ENCODE results near the gene MAP2K7.
"Not testable (repeated sequence)": the region's sequence is repeated elsewhere in the genome, so short reads cannot be mapped to it uniquely, and the experiment has no call there.

MAP2K7 gene

DNA sequence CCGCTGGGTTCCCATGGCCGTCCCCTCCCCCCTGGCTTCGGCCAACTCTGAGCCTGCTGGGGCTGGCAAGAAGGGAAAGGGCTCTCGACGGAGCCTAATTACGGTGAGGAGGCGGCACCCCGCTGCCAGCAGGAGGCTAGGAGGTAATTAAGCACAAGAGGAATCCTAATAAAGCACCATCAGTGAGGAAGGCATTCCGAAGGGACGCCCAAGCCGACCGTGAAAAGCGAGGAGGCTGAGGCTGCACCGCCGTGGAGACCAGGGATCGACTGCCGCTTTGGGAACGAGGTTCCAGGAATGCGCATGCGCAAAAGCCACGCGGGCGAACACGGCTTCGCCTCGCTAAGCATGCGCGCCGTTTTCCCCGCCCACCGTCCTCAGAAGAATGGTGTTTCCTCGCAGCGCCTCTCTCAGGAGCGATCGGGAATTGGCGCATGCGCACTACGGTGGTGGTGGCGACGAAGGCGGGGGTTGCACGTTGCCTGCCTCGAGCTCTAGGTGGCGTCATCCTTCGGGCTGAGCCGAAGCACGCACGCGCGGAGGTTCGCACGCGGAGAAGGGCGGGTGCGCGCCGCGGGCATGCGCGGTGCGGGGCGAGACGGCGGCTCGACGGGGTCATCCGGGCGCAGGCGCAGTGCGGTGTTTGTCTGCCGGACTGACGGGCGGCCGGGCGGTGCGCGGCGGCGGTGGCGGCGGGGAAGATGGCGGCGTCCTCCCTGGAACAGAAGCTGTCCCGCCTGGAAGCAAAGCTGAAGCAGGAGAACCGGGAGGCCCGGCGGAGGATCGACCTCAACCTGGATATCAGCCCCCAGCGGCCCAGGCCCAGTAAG is at the start of gene MAP2K7:
MAP2K7 (plus strand) TSS at position 634 of the 830 bp plus-strand sequence; CDS start at position 702, 68 bp downstream.
- DNase-seq, result peak; percentile 94 to 100 (median 99)

DNA sequence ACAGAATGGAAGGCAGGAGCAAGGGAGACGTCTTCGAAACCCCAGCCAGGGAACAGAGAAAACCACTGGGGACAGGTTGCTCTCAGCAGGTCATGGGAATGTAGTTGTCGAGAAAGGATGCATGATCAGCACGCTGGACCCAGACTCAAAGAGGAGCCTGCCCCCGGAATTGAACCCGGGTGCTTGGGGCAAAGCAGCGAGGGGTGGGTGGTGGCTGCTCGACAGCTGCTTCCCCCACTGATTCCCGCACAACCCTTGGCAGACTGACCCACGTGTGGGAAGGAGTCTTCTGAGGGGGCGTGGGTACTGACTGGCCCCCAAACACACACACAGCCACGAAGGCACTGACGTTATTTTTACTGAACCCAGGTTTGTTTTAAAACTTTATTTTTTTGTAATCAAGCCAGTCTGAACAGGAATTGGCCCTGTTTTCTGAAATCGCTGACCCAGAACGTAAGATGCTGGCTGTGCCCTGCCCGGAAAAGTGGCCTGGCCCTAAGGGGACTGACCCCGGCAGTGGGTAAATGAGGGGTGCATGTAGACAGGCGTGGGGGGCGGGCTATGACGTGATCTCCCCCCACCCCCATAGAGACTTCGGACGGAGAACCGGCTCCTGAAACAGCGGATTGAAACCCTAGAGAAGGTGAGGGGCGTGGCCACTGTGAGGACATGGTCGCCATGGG is 48.1 kb upstream of the MAP2K7 start:
- no peak for DNase-seq

DNA sequence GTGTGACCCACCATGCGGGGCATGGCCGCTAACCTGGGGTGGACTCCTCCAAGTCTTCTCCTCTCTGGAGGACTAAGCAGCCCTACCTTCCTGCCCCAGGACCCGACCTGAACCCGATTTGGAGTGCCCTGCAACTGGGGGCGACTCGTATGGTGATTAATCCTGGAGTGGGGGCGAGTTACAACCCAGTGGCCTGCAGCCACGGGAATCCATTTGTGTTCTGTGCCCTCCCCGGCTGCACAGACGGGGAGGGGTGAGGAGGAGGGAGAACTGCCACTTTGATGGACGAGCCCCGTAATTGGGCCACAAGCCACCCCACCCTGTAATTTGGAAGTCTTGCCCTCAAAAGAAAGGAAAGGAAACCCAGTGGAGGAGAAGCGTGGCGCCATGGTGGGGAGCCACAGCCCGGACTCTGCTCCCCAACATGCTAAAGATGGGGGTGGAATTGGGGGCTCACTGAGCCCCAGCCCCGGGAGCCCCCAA is 47.5 kb upstream of the MAP2K7 start:
- no peak for DNase-seq

DNA sequence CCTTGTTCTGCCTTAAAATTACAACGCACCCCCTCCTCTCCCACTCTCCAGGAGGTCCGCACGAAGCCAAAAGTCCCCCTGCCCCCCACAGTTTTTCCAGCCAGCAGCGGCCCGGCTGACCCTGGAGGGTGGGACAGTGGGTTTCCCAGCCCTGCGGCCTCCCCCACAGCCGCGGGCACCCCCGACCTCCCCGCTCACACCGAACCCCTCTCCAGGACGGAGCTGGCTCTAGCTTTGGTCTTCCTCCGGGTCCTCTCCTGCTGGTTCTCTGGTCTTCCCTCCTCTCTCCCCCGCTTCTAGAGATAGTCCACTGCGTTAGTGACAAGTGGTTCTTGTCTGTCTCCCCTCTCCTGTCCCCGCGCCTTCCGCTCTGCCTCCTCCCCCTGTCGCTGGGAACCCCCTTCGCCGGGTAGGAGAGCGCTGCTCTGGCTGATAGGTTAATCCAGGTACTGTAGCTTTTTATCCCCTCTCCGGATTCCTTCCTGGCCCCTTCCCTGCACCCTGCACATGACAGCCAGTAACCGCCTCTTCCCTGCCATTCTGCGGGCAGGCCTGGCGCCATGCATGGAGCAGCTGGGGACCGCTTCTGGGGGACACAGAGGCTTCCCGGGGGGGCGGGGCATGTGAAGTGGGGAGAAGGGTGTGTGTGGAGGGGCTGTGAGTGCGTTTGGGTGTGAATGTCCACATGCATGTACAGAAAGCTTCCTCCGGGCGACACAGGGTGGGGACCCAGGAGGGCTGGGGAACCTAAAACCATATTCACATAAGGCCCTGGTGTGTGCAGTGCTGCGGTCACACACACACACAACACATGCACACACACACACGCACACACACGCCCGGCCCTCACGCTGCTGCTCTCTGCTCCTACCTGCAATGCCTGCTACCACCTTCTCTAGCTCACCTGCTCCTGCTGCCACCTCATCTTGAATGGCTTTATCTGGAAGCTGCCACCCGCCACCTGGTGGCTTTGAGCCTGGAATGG is 46.7 kb upstream of the MAP2K7 start:
- DNase-seq, result no peak

DNA sequence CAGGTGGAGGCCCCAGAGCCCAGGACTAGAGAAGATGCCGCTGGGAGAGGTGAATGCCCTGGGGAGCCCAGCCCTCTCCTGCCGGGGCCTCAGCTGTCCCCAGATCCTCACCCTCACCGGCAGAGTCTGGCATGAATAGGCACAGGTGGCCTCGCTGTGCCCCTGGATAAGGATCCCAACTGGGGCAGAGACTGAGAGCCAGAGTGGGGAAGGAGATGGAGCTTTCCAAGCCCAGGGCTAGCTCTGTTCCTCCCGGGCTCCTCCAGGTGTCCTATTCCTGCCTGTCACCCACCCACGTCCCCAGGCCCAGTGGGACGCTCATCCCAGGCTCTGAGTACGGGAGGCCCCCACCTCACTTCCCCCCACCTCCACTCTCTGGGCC is 46.0 kb upstream of the MAP2K7 start:
- DNase-seq, result no peak

DNA sequence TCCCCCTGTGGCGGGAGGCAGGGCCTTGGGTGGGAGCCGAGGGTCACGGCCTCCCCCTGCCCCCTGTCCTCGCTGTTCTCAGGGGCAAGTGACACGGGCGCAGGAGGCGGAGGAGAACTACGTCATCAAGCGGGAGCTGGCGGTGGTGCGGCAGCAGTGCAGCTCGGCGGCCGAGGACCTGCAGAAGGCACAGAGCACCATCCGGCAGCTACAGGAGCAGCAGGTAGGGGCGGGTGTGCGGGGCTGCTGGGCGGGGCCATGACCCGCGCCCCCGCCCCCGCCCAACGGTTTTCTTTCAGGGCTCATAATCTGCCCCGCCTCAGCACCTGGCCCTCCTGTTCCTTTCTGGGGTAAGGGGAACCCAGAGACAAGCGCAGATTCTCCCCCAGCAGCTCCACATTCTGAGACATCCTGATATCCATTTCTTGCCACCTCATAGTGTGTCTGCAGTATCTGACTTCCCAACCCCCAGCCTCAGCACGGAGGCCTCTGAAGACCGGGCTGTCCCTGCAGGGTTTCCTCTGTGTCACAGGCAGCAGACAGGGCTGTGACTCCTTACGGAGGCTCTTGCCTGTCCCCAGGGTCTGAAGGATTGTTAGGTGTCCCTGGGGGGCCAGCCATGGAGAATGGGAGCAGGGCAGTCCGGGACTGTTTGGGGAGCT is 45.4 kb upstream of the MAP2K7 start:
- DNase-seq, result no peak

DNA sequence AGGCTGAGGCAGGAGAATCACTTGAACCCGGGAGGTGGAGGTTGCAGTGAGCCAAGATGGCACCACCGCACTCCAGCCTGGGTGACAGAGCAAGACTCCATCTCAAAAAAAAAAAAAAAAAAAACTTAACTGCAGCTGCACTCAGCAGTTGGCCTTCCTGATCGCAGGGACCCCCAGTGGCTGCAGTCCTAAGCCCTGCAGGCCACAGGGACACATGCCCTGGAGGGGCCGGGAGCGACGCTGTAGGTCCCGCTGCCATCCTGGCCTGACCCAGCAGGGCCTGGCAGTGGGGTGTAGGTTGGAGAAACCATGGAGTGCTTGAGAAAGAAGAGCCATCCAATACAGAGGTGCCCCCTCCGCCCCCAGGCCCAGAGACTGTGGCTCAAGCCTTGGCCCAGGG is 44.6 kb upstream of the MAP2K7 start:
- not testable (repeated sequence) for DNase-seq

DNA sequence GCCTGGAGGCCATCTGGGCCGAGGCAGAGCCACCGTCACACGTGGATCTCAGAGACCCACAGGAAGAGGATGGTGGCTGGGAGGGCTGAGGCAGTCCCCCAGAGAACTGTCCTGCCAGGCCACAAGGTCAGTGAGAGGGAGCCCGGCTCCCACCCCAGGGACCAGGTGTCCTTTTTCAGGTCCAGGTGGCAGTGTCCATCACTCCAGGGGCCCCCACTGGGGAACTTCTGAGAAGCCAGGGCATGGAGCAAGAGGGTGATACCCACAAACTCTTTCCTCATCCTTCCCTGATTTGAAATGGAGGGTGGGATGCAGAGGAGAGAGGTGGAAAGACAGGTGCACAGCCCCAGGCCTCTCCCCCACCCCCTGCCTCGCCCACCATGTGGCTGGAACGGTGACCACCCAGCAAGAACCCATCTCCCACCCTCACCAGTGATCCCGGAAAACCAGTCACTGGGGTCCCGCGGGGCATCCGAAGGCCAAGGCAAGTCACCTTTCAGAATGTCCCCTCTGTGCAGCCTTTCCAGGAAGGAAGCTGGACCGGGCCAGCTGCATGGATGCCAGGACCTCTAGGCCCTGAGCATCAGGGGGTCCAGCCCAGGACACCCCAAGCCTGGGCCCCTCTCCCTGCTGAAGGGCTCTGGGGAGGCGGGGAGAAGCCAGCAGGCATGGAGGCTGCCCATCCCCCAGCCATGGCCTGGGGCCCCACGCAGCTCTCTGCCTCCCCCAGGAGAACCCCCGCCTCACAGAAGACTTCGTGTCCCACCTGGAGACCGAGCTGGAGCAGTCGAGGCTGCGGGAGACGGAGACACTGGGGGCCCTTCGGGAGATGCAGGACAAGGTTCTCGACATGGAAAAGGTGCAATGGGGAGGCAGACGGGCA is 43.6 kb upstream of the MAP2K7 start:
- DNase-seq, result no peak

DNA sequence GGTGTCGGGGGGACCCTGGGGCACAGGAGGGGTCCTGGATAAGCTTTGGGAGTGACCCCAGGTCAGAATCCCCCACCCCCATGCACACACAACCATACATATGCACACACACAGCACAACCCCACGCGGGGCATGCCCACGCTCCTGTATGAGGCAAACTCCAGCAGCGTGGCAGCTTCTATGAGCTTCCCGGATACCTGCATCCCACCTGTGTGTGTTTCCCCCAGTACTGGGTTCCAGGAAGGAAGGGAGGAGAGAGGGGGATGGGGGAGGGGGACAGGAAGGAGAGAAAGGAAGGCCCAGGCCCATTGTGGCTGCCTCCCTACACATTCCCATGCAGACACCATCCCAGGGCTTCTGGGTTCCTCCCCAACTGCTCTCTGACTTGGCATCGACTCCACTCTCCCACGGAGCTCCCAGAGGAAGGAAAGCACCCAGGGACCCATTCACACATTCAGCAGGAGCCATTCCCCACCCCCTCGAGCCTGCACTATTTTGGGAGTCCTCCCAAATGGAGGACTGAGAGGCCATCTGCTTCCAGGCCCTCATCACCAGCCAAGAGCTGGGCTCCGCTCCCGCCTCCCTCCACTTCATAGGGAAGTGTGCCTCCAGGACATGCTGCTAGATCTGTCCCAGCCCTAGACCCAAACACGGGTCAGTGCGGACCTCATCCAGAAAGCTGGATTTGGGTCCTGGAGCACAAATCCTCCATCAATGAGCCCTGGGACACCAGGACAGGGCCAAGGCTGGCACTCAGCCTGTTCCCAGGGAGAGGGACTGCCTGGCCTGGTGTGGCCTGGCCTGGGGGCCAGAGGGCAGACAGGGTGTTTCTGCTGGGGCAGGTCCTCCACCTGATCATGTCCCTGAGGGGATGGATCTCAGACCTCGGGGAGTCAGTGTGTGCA is 42.7 kb upstream of the MAP2K7 start:
- DNase-seq, result peak in 11 of 51 donors; percentile 18 to 50 (median 24)

DNA sequence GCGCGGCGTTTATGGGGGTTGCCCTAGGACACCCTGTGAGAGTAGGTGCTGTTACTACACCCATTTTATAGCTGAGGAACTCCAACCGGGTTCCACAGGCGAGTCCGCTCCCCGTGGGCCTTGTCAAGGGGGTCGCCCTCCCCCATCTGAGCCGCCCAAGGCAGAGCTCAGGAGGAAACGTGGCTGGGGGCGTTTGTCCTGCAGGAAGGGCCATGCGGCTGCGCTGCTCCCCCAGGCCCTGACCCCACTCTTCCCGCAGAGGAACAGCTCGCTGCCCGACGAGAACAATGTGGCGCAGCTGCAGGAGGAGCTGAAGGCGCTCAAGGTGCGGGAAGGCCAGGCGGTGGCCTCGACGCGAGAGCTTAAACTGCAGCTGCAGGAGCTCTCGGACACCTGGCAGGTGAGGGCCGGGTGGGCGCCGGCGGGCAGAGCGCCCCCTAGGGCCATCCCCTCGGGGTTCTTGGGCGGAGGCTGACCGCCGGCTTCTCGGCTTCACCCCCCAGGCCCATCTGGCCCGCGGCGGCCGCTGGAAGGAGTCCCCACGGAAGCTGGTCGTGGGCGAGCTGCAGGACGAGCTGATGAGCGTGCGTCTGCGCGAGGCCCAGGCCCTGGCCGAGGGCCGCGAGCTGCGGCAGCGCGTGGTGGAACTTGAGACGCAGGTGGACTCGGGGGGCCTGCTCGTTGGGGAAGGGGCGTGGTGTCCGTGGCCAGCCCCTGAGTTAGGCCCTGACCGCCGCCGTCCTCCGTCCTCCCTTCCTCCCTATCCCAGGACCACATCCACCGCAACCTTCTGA is 41.9 kb upstream of the MAP2K7 start:
- no peak for DNase-seq

DNA sequence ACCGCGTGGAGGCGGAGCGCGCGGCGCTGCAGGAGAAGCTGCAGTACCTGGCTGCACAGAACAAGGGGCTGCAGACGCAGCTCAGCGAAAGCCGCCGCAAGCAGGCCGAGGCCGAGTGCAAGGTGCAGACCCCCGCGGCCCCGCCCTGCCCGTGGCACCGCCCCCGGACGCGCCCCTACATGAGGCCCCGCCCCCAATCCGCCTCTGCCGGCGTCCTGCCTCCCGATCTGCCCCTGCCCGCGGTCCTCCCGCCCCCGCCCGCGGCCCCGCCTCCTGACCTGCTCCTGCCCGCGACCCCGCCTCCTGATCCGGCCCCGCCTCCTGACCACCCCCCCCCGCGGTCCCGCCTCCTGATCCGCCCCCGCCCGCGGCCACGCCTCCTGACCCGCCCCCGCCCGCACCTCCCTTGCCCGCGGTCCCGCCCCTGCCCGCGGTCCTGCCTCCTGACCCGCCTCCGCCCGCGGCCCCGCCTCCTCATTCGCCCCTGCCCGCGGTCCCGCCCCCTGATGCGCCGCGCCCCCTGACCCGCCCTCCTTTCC is 41.2 kb upstream of the MAP2K7 start:
- peak in 26 of 51 donors; percentile 5 to 73 (median 34) for DNase-seq

DNA sequence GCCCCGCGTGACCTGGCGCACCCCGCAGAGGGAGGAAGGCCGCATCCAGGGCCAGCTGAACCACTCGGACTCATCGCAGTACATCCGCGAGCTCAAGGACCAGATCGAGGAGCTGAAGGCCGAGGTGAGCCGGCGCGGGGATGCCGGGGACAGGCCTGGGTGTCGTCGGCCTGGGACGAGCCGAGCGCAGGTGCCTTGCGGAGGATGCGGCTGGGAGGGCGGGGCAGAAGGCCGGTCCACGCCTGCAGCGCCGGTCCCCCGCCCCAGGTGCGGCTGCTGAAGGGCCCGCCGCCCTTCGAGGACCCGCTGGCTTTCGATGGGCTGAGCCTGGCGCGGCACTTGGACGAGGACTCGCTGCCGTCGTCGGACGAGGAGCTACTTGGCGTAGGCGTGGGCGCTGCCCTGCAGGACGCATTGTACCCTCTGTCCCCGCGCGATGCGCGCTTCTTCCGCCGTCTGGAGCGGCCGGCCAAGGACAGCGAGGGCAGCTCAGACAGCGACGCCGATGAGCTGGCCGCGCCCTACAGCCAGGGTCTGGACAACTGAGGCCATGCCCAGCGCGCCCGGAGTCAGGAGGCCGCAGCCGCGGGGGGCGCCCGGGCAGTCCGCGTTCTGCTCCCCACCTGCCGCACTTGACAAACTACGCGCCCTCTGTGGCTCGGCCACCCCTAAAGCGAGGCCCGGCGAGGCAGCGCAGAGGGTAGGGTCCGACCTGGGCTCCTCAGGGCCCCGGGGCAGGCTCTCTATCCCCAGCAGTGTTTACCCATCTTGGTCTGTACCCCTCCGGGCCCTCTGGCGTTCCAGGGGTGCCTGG is 40.3 kb upstream of the MAP2K7 start:
- no peak for DNase-seq

DNA sequence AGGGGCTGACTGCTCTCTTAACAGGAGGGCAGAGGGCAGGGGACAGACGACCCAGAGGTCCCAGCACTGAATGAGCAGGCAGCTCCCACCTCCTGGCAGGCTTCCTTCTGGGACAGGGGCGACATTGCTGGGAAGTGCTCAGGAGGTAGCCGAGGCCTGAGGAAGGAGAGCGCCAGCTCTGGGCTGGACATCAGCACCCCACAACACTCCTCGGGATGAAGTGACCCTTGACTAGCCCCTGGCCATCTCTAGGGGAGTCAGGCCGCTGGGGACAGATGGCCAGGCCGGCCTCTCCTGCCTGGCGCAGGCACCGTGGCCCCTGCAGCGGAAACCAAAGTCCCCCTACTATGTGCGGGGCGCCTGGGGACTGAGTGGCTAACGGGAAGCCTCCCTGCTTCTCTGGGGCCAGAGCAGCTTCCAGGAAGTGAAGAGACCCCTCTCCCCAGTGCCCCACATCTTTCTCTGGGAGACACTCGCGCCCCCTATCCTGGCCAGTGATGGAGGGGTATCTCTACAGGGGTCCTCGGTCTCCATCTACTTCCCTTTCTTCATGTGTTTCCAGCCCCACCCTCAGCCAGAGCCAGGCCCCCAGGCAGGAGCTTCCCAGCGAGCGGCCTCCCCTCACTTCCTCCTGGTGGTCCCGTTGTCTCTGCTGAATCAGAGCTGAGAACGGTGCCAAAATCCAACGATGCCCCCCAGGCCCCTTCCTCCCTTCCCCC is 39.5 kb upstream of the MAP2K7 start:
- DNase-seq, result no peak

DNA sequence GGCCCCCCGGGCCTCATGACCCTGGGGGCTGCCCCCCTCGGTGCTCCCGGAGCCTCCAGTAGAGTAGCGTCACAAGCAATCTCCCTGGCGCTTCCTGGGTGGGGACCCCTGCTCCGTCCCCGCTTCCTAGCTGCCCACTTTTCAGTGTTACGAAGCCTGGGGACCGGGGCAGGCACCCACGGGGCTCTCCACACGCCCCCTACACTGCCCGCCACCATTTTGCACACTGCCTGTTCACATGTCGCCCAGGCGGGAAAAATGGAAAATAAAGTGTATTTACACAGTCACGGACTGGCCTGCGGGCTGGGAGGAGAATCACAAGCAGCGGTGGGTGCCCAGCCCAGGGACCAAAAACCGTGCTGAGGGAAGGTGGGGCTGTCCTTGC is 39.0 kb upstream of the MAP2K7 start:
- DNase-seq, result no peak

DNA sequence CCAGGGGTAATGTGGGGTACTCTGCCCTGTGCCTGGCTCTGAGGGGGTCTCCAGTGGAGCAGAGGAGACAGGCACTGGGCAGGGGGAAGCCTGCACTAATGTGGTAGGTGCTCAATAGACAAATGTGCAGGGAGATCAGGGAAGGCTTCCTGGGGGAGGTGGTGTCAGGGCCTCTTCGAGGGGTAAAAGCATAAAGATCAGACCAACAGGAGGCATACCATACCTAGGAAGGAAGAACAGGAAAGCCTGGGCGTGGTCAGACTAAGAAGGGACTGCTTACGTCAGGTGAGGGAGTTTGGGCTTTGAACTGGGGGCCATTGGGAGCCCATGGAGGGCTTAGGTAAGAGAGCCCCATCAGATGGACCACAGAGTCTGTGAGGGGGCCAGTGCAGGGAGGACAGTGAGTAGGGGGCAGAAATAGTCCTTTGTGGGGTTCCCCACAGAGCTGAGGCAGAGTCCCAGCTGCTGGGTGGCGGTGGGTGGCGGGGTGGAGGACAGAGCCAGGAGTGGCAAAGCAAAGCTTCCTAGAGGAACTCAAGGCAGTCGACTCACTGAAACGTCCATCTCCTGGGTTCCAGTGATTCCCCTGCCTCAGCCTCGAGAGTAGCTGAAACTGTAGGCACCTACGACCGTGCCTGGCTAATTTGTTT is 38.3 kb upstream of the MAP2K7 start:
- no peak for DNase-seq

Data from hypothalamus (tissue), 51 donors.